Effector CD4-positive, alpha-beta T cell (primary cell): ENCODE measurements around the gene DROSHA.

Experiments
- DNase-seq: peaks from one replicate; pipeline ENCODE4 v3.0.0-alpha.2; 2020

Gene DROSHA

DNA sequence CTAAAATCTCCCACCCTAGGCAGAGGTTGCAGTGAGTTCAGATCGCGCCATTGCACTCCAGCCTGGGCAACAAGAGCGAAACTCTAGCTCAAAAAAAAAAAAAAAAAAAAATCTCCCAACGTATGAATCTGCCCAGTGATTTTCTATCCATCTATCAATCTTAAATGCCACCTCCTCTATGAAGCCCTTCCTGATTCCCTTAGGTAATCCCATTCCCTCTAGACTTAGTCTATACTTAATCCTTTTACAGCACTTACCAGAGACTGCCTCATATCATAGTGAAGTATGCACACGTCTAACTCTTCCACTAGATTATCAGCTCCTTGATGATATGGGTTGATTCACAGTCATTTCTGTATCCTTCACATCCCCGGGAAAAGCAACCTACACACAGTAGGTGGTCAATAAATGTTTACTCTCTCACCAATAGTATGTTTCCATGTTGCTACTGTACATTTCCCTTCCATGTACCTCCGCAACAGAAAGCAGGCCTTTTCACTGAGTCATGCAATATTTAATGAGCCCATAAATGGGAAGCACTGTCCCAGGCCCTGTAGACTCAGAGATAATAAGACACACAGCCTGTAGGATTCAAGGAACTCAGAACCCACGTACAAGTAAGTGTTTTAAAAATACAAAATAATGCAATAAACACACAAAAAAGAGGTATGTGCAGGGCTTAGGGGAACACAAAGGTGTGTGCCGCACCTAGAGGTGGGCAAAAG is 1.2 kb downstream of the DROSHA start:
- DNase-seq, result no peak

DNA sequence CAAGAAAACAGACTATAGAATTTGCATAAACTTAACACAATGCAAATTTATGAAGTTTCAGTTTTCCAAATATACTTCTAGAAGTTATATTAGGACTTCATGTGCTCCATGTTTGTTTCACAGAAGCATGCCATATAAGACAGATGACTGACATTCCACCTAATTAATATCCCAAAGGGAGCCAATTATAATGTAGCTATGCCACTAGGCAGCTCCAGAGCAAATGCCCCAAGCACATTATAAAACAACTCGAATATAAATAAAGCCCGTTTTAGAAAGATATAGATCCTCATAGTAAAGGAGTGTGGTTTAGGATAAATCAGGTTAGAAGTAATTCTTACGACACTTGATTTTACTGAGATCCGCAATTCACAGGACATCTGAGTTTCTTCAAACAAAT is 8.9 kb downstream of the DROSHA start:
- DNase-seq, result no peak

DNA sequence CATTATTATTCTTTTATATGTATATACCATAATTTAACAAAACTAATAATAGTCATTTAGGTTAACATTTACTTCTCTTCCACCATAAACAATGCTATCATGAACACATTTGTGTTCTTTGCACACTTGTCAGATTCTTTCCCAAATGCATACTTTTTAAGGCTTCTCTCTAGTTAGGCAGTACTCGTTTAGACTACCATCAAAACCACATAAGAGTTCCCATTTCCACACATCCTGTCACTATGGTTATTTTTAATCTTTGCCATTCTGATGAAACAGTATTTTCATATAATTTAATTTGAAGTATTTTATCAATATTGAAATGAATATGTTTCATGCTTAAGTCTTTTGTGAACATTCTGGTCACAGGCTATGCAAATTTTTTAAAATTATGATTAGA is 15.1 kb downstream of the DROSHA start:
- DNase-seq, result no peak

DNA sequence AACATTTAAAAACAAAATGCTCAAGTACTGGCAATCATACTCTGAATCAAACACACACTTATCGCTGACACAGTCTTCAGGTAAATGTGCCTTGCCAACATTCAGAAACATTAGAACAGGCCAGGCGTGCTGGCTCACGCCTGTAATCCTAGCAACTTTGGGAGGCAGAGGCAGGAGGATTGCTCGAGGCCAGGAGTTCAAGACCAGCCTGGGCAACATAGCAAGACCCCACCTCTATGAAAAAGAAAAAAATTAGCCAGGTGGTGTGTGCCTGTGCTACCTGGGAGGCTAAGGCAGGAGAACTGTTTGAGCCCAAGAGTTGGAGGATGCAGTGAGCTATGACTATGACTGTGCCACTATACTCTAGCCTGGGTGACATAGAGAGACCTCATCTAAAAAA is 20.6 kb downstream of the DROSHA start:
- no peak for DNase-seq

DNA sequence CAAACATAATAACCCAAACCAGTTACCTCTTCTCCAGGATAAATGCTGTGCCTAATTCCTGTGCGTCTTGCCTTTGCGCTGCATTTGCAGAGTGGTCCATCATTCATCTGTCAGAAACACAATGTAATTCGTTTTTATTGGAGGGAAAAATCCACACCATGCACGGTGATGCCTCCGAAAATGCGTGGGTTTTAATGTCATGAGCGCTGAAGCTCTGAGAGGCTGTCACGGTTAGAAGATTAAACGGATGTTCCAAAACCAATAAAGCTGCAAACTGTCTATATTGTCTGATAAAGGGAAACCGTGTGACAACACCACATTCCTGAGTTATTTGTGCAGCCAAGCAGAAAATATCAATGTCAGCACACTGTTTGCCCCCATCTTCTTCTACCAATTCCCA is 27.4 kb downstream of the DROSHA start:
- no peak for DNase-seq

DNA sequence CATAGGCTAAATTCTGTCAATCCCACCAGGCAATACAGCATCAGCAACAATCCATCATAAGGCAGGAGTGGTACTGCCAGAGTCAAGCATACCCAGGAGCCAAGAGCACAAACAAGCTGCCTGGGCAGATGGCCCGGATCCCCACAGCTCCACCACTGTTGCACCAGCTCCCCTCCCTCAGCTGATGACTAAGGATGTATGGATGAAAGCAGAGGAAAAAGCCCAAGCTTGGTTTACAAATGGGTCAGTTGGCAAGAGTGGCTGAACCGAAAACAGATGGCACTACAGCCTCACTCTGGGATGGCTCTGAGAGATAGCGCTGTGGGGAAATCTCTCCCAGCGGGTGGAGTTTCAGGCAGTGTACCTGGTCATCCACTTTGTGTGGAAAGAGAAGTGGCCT is 29.4 kb downstream of the DROSHA start:
- DNase-seq, result no peak

DNA sequence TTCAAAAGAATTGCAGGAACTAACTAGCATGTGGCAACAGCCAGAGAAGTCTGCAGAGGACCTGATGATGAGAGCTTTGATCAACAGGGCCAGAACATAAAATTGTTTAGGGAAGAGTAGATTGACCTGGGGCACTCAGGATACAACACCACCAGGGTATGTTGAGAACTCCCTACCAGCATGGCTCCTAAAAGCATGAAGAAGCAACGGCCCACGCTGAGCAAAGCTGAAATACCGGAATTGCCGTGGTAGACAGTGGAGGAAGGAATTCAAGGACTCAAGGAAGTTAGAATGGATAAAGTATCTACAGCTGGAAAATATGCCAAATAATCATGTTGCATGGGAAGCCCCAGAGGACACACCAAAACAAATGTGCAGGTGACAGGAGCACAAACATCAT is 31.6 kb downstream of the DROSHA start:
- no peak for DNase-seq

DNA sequence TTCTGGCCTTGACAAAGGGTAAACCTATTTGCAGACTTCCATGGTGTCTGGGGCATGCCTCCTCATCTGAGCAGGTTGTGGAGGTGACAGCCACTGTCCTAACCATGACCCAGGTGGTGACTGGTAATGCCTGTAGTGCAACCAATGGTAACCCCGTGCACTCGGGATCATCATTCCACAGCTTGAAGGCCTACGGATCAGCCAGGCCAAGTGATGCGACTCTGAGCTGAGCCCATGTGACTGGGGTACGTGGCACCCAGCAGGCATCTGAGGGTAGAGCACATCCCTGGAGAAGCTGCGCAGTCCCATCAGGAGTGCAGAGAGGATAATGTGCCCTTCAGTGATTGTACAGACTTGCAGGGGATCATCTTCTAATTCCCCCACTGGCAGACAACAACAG is 35.0 kb downstream of the DROSHA start:
- no peak for DNase-seq

DNA sequence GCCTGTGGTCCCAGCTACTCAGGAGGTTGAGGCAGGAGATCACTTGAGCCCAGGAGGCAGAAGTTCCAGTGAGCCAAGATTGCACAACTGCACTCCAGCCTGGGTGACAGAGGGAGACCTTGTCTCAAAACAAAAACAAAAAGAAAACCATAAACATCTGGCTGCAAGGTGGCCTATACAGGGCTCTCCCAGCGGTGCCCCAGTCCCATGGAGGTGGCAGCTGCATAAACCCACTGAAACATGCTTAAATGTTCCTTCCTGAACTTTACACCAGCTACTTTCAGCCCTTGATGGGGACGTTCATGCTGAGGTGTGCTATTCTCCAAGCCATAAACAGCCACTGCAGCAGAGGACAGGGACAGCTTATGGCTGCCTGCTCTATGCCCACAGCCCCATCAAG is 35.6 kb downstream of the DROSHA start:
- no peak for DNase-seq

DNA sequence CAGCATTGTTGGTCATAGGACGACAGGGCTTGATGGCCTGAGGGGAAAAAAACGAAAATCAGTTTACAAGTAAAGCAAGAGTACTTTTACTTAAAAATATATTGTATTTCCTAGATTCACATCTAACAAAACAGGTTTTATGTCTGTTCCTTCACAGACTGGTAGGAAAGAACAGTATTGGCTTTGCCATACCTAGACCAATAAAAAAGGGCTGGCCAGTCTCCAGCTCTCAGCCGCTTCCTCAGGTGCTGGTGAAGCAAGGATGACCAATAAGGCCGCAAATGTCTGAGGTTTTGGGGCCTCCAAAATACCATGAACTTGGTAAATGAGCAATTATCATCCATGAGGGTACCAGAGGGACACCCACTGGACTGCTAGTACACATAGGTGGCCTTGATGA is 36.6 kb downstream of the DROSHA start:
- DNase-seq, result no peak

DNA sequence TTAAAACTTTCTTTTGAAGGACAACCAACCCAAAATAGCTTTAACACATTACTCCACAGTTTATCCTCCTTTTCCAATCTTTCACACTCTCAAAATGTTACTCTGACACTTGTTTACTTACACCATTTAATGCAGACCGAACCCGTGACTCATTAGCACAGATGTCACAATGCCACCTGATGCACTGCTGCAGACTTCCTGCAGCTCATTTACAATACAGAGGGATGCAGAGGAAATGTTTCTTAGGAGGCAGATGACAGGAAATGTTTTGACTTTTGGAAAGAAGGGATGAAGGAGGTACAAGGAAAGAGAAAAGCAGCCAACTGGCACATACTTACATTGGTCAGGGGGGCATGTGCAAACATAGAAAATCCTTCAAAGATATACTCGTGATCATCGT is 39.0 kb downstream of the DROSHA start:
- DNase-seq, result no peak

DNA sequence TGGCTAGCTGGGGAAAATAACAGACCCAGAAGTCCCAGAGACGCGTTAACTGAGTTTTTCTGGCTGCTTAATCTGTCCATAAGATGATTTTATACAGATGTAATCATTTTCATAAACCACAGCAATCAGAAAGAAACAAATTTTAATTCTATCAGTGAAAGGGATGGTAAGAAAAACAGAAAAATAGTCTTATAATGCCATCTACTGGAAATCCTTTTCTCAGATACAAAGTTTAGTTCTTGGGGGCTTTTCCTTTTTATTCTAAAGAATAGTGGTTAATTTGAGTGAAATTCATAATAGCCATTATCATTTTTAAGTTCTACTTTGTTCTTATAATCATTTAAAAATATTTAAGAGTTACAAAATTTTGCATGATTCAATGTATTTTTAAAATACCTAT is 44.4 kb downstream of the DROSHA start:
- no peak for DNase-seq

DNA sequence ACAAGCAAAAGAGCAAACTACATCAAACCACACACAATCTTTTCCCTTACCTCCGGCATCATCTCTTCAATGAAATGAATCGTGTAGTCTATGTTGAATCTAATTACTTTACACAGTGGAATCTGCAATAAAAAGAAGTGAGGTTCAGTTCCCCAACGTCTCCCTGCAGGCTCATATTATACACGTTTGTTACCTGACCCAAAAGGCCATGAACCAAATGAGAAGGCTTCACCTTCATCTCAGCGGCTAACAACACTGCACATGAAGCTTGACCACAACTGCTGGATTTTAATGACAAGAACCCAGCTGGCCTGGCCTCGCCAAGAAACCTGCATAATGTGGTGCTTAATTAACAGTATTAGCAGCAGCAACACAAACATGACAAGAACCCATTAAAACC is 45.5 kb downstream of the DROSHA start:
- no peak for DNase-seq

DNA sequence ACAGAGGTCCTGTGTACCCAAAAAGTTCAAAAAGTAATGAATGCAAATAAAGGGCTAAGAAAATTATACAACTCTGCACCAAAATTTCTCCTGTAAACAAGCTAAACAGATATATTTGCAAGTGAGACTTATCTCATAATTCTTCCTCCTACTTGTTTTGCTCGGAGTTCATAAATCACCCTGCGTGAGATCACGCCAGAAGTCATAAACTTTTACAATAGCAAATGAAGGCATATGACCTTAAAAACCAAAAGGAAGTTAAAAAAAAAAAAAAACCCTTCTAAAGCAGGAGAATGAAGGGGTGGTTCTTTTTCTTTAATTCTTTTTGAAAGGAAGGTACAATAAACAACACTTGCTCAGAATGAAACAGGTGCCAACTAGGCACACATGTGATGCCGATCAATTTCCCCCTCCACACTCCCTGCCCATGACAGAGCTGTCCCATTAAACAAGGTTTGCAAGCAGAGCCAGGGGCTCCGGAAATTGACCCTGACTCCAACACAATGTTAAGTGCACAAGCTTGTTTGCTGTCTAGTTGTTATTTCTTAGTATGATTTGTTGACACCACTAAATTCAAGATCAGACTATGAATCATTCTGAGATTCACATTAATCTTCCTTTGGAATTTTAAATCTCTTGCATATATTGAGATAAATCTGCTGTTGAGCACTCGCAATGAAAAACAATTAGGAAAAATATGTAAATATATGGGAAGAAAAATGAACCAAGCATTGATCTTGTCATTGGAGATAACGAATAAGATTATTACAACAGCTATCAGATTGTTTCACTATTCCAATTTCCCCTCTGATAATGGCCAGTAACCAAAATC is 46.3 kb downstream of the DROSHA start:
- DNase-seq, result no peak

DNA sequence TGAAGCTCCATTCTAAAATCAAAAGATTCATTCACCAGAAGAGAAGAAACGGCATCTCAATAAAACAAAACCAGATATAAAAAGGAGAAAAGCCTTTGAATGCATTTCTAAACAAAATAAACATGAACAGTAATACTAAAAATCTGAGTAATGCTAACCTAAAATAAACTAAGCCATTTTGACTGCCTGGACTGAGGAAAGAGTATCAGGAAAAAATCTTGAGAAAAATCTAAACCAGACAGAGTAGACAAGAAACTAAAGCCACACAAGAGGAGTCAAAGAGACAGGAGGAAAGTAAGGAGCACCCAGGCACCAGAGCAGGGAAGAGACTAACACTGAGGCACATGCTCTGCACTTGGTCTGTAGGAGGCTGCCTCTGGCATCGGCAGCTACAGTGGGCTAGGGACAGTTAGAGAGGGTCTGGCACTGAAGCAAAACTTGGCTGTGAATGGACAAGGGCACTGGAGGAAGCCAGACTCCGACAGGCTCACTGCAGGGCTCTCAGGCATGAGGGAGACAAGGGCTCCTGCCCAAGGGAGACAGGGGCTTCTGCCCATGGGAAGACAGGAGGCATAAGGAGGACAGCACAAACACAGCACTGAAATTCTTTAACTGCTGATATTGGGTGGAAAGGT is 50.2 kb downstream of the DROSHA start:
- no peak for DNase-seq

DNA sequence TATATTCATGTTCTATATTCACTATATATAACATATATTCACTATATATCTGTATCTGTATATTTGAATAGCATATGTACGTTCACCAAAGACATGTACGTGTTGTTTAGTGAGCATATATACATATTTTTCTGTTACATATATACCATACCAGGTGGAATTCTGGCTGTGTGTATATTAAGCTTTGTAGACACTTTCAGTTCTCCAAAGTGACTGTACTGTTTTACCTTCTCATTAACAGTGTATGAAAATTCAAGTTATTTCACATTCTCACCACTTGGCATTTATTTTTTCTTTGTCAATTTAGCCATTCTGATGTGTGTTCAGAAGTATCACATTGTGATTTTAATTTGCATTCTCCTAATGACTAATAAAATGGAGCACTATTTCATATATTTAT is 52.2 kb downstream of the DROSHA start:
- no peak for DNase-seq

DNA sequence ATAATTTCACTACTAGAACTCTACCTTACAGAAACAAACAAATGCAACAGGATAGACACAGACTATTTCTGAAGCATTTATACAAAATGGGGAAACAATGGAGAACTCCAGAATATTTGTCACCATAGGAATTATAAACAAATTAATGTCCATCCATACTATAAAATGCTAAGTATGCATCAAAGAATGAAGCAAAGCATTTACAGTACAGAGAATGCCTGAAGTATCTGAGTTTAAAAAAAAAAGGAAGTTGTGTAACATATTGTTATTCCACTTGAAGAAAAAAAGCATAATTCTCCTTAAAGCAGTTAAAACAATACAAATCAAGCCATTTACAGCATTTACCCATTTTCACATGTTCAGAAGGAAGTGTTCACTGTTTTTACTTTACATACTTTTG is 53.0 kb downstream of the DROSHA start:
- DNase-seq, result no peak

DNA sequence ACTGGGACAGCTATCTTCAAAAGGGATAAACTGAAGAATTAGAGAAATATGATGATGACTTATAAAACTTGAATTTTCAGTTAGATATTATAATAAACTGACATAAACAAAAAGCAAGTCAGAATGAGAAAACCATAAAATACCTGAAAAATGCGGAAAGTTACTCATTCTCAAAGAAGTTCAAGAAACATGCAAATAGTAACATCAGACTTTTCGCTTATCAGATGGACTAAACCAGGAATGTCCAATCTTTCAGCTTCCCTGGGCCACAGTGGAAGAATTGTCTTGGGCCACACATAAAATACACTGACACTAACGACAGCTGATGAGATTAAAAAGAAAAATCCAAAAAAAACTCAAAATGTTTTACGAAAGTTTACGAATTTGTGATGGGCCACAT is 53.9 kb downstream of the DROSHA start:
- no peak for DNase-seq

DNA sequence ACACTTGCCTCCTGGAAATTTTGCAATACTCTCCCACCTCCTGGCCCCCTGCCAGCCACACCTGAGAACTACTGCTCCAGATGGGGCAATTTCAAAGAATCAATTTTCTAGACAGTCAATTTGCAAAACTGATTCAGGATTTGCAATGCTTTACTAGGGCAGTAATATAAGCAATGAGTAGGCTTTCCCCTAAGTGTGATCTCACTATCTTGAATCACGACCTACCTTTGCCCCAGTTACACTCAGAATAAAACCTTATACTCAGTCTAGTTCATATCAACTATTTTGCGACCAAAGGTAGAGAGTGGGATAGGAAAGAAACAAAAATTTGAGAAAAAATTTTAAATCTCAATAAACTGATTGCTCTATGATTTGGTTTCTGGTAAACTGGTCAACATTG is 54.4 kb downstream of the DROSHA start:
- DNase-seq, result no peak

DNA sequence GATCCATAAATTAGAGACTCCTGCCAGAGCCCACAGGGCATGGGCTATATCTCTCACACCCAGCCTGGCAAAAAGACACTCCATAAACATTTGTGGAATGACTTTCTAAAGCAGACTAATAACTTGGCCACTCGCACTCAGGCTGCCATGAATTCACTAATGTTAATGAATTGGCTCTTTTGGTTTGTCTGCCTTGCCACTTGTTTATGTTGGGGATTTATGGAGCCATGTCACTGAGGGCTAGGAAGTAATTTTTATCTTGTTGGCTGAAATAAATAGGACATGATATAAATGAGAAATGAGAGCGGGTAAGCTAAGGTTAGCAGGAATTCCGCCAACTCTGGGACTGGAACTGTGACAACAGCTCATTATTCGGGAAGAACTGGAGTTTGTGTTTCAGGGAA is 55.2 kb downstream of the DROSHA start:
- DNase-seq, result no peak

DNA sequence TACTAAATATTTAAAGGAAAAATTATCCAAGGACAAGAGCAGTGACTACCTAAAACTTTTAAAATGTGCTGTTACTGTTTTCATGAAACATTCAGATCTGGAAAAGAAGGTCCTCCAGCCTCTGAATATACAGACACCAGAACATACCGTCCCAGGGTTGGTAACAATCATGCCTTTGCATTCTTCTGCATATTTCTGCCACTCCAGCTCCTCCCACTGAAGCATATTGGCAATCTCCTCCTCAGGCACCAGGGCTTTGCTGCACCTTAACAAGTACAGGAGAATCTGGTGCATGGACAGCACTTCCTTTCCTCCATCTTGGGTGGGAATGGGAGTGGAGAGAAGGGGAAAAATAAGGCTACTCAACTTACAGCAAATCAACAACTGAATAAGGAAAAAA is 60.0 kb downstream of the DROSHA start:
- no peak for DNase-seq

DNA sequence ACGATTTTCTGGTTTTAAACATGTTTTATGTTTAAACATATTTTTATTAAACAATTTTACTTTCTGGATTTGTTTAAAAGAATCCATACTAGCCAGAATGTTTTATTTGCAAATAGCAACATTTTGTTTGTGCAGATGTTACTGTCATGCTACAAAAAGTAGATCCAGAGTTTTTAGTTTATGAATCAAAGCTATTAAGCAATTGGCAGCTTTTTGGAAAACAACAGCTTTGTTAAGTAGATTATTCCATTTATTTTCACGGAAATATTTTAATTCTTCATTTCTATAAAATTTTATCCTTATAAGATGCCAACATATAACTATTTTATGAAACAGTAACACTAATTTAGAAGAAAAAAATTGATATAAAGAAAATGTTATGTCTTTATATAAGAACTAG is 60.9 kb downstream of the DROSHA start:
- DNase-seq, result no peak

DNA sequence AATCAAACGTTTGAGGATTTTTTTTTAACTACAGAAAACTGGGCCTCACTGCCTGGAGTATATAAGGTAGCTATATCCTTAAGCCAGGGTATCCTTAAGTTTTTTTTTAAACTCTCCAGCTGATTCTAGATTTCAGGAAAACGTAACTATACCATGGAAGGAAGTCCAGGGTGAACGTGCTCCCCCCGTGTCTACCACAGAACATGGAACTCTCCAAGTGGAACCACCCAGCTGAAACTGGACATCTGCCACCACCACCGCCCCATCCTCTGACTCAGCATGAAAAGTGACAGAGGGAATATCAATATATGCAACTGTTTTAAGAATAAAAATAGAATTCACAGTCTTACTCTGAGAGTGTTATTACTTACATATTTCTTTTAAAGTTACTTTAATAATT is 61.3 kb downstream of the DROSHA start:
- DNase-seq, result no peak

DNA sequence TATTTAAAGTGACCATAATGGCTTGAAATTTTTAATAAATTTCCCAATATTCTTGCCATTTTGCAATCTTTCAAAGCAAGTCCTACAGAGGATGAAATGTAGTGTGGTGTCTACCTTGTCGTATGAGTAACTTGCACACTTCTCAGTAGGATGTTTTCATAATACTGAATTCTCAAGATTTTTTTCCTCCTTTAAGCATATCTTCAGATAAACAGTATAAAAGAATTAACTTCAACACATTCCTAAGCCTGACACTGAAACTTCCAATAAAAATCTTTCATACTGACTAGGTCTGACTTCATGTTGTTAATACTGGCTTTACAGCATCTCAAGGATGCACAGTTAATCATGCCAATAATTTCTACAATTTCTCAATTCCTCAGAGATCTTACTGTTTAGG is 62.0 kb downstream of the DROSHA start:
- DNase-seq, result no peak
